ENCODE measurements around the gene PPFIBP2. TPM values are rescaled to one million over a fixed set of nuclear protein-coding genes. Genes with fewer than 3 reads are reported as not detected.

Gene PPFIBP2
- total RNA-seq, 1 experiment from 2014 or later, result 21.5 TPM

- in situ Hi-C loops (cut with HindIII; ENCODE audit: low pct_unique_long_range_greater_than_20kb, low sequenced_read_pairs), result no loop called here
- H3K36me3 ChIP-seq (ENCODE audit: control insufficient read depth, insufficient read depth, low read length), result no peaks in the 10 kb centered on the region
- CTCF ChIA-PET, result interaction anchor here (0.6 to 2.3 kb wide), 7 partner anchors 10 to 647 kb away, joined by 3 to 21 read pairs (median 4); no protein-coding TSS in a partner anchor
- intact Hi-C loops (cut with micrococcal nuclease; ENCODE audit: unreplicated experiment), result no loop called here
- DNase-seq (ENCODE audit: low read depth, low spot score) (no peak), ATAC-seq (peak; percentile 62)
- no peak overlapping the region for H3K27ac ChIP-seq (ENCODE audit: low read length)
- H3K4me1 ChIP-seq (ENCODE audit: control insufficient read depth, insufficient read depth, low read length), result peaks cover 8% of the 10 kb centered on the region; the same call in 1 of the 2 replicates
- TF ChIP-seq POLR2AphosphoS5 (IDR thresholded peaks at IDR 0.05; ENCODE audit: low read depth, low read length), result no peak
- TF ChIP-seq CTCF (IDR thresholded peaks at IDR 0.05), result no peak; the same call in 1 of the 2 replicates
- no peak for TF ChIP-seq REST (IDR thresholded peaks at IDR 0.05; ENCODE audit: insufficient read depth in 1 of 2, low read depth in 2 of 2, low read length in 1 of 2)
- TF ChIP-seq TCF7L2 (IDR thresholded peaks at IDR 0.05; ENCODE audit: low read depth, low read length), result no peak
- no peak for TF ChIP-seq SIN3A (IDR thresholded peaks at IDR 0.05; ENCODE audit: borderline replicate concordance, insufficient read depth, low read depth, low read length)
- H3K4me3 ChIP-seq (ENCODE audit: low read depth in 2 of 2, low read length in 2 of 2), result no peak overlapping the region
- H3K27me3 ChIP-seq (ENCODE audit: control insufficient read depth, insufficient read depth, low read length), result no peaks in the 10 kb centered on the region
- BruUV-seq (replicated peaks), result no TSS peak
- POLR2A ChIA-PET, result no interaction called here
- no peaks in the 10 kb centered on the region for H3K9me3 ChIP-seq (ENCODE audit: control insufficient read depth, insufficient read depth, low read depth, low read length)
Observed at GRCh38 chr11:7572001-7572712, 58.4 kb downstream of the PPFIBP2 start.

GRCh38 chr11:7573193-7573557 is 59.4 kb downstream of the PPFIBP2 start:
- Histone ChIP-seq H3K27ac (ENCODE audit: low read length) (no peak overlapping the region), H3K4me3 (ENCODE audit: low read depth in 2 of 2, low read length in 2 of 2) (no peak overlapping the region), H3K4me1 (ENCODE audit: control insufficient read depth, insufficient read depth, low read length) (peaks cover 8% of the 10 kb centered on the region; the same call in 1 of the 2 replicates), H3K27me3 (ENCODE audit: control insufficient read depth, insufficient read depth, low read length) (no peaks in the 10 kb centered on the region), H3K36me3 (ENCODE audit: control insufficient read depth, insufficient read depth, low read length) (no peaks in the 10 kb centered on the region), H3K9me3 (ENCODE audit: control insufficient read depth, insufficient read depth, low read depth, low read length) (no peaks in the 10 kb centered on the region)
- ATAC-seq (no peak), DNase-seq (ENCODE audit: low read depth, low spot score) (no peak)
- no TSS peak for BruUV-seq (replicated peaks)
- in situ Hi-C loops (cut with HindIII; ENCODE audit: low pct_unique_long_range_greater_than_20kb, low sequenced_read_pairs) (no loop called here), intact Hi-C loops (cut with micrococcal nuclease; ENCODE audit: unreplicated experiment) (no loop called here)
- TF ChIP-seq REST (IDR thresholded peaks at IDR 0.05; ENCODE audit: insufficient read depth in 1 of 2, low read depth in 2 of 2, low read length in 1 of 2) (no peak), POLR2AphosphoS5 (IDR thresholded peaks at IDR 0.05; ENCODE audit: low read depth, low read length) (no peak), SIN3A (IDR thresholded peaks at IDR 0.05; ENCODE audit: borderline replicate concordance, insufficient read depth, low read depth, low read length) (no peak), CTCF (IDR thresholded peaks at IDR 0.05) (no peak), TCF7L2 (IDR thresholded peaks at IDR 0.05; ENCODE audit: low read depth, low read length) (no peak)
- POLR2A ChIA-PET, result no interaction called here
- CTCF ChIA-PET, result interaction anchor here (1.1 kb wide), 1 partner anchor 84 kb away, joined by 6 read pairs; no protein-coding TSS in a partner anchor
